HG03571 (cell line): ENCODE data around the gene HSH2D.
"Not testable (repeated sequence)": the region's sequence is repeated elsewhere in the genome, so short reads cannot be mapped to it uniquely, and the experiment has no call there.

Experiments used
- ATAC-seq: cut with Tn5 transposase; IDR thresholded peaks from one replicate; pipeline ENCODE4 v1.9.1; 2021; ENCODE audit not compliant: unreplicated experiment

Gene HSH2D

DNA sequence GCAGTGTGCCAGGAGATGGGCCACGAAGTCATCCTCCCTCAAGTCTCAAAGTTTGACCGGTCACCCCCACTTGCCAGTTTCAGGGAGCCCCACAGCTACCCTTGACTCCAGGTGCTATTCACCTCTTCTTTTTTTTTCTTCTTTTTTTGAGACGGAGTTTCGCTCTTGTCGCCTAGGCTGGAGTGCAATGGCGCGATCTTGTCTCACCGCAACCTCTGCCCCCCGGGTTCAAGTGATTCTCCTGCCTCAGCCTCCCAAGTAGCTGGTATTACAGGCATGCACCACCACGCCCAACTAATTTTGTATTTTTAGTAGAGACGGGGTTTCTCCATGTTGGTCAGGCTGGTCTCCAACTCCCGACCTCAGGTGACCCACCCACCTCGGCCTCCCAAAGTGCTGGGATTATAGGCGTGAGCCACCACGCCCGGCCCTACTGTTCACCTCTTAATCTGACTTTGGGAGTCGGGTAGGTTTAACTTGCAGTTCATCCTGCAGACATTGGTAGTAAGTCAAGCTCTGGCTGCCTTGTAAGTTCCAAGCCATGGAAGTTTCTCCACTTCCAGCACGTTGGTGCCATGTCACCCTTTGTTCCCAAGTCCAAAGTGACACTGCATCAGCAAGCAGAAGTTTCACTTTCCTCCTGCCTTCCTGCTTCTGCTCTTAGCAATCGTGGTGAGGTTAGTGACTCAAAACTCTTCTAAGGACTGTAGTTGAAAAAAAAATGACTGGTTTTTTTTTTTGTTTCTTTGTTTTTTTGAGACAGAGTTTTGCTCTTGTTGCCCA, 24.2 kb upstream of the HSH2D start:
- not testable (repeated sequence) for ATAC-seq

DNA sequence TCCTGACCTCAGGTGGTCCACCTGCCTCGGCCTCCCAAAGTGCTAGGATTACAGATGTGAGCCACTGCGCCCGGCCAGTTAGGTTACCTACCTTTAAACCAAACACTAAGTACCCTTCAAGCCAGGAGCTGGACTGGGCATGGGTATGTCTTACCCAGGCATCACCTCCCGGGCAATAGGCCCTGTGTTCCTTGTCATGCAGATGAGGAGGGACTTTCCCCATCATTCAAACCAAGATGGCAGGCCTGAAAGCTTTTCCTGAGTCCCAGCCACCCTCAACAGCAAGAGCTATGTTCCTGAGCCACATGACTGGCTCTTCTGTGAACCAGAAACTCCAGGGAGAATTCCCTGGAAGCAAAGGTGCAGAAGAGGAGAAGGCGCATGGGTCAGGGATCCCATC, 22.3 kb upstream of the HSH2D start:
- no peak for ATAC-seq

DNA sequence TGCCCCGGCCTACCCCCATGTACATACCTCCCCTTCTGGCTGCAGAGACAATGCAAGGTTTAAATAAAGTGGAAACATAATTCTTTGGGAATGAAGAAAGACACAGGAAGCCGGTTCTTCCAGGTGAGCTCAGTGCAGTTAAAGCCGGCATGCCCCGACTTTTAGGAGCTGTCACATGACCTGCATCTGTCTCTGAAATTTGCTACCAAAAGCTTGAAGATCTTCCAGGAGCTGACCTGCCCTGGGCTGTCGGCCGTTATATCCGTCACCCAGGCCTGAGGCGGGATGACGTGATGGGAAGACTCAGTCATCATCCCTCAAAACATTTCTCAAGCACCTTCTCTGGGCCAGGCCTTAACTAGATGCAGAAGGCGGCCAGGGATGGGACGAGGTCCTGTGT, 21.5 kb upstream of the HSH2D start:
- no peak for ATAC-seq

- ATAC-seq, result no peak
These were observed 18.5 kb upstream of the HSH2D start for GRCh38 chr19:16124953-16125352.

DNA sequence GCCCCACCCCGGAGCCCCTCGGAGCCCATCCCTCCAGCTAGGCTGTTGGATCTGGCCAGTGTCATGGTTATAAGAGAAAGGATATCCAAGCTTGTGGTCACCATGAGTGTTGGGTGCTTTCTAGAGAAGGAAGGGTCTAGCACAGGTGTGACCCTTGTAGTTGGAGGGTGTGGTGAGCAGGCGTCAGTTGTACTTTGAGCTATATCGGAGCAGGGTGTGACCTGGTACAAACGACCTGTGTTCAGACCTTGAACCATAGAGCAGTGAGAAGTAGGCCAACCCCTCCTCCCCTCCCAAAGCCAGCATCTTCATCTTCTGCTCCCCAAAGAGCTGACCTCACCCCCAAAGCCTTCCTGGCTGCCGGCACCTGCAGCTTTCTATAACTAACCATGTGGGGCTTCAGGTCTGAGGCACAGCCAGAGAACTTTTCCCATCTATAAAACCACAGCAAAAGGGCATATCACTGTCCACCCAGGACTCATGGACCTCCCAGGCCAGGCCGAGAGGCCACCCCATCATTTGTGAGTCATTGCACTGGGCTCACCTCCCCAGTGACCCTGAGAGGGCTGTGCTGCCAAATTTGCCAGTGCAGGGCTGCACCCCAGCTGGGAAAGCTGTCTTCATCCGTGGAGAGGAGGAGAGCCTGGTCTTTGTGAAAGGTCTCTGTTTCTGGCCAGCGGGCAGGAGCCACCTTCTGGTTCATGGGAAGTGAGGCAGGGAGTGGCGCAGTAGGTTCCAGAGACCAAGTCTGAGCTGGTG, 17.6 kb upstream of the HSH2D start:
- no peak for ATAC-seq

- no peak for ATAC-seq
These were observed 16.4 kb upstream of the HSH2D start for GRCh38 chr19:16127080-16127479.

DNA sequence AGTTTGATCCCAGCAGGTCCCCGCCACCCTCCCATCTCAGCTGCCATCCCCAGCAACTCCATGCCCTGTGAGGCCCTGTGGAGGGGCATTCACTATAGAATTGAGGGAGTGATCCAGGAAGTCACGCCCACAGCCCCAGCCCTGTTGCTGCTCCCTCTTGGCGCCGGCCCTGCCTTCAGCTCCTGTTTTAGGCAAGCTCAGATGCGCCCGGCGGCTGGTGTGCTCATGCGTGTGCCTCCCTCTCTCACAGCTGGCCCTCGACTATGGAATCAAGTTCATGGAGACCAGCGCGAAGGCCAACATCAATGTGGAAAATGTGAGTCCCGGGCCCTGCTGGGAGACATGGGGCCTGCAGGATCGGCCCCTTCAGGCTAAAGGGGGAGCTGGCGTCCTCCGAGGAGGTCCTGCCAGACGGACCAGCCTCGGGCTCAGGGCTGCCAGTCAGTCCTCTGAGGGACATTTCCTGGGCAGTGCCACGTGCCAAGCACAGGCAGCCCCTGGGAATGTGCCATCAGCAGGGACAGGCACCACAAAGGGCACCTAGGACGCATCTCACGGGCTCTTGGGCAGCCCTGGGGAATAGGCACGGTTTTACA, 15.6 kb upstream of the HSH2D start:
- no peak for ATAC-seq

- ATAC-seq, result no peak
These were observed 11.8 kb upstream of the HSH2D start for GRCh38 chr19:16131648-16132047.

DNA sequence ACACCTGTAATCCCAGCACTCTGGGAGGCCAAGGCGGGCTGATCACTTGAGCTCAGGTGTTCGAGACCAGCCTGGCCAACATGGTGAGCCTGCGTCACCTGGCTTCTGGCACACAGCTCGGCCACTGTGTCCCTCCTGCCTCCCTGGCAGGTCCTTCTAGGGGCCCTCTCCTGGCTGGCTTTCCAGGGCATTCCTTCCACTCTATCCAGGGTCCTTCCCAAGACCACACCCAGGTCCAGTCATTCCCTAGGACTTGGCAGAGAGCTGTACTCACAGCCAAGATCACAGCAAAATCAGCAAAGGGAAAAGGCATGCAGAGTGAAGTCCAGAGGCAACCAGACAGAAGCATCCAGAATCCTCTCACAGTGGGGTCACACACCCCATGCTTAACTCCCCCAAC, 9.7 kb upstream of the HSH2D start:
- ATAC-seq, result no peak

DNA sequence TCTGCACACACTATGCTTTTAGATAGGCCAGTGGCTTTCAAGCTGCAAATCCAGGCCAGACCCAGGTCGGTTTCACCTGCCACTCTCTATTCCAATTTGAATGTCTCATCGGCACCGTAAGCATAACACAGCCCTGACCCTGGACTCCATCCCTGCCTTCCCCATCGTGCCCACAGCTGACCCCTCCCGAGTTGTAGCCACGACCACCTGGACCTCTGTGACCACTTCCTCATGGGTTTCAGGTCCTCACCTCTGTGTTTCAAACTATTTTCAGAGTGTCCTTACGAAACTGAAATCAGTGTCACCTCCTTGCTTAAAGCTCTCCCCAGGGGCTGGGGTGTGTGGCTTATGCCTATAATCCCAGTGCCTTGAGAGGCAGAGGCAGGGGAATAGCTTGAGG, 9.0 kb upstream of the HSH2D start:
- ATAC-seq, result peak; percentile 56

- ATAC-seq, result no peak
These were observed 7.9 kb upstream of the HSH2D start for GRCh38 chr19:16135430-16136127.

- ATAC-seq, result no peak
These were observed 7.1 kb upstream of the HSH2D start for GRCh38 chr19:16136185-16136999.

GRCh38 chr19:16139752-16140151, 3.7 kb upstream of the HSH2D start:
- no peak for ATAC-seq

- ATAC-seq, result no peak
These were observed 2.4 kb upstream of the HSH2D start for GRCh38 chr19:16141043-16141442.

DNA sequence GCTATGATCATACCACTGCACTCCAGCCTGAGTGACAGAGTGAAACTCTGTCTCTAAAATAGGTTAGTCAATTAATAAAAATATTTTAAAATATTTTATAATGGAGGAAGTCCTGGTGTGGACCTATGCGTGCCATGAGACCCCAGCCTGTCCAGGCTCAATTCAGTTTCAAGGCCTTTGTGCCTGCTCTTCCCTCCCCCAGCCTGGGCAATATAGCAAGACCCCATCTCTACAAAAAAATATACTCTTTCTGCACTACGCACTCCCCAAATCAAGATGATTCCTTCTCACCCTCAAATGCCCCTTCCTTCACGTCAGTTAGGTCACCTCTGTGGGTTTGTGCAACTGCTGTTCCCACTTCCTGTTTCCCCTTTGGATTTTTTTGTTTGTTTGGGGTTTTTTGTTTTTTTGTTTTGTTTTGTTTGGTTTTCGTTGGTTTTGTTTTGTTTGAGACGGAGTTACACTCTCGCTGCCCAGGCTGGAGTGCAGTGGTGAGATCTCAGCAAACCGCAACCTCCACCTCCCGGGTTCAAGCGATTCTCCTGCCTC, 1.4 kb upstream of the HSH2D start:
- ATAC-seq, result no peak

GRCh38 chr19:16144216-16144581, 714 bp downstream of the HSH2D start:
- ATAC-seq, result no peak

DNA sequence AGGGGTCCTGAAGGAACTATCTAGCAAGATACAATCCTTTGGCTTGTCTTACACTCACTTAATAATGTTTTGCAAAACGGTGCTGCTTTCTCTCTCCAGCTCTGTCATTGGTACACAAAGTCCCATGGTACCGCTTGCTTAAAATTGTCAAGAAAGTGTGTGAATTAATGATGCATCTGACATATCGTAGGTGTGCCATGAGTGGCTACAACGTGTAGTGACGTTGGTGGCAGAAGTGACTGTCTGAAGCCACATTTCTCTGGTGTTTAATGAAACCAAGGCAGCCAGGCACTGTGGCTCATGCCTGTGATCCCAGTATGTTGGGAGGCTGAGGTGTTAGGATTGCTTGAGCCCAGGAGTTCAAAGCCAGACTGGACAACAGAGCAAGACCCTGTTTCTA, 2.6 kb downstream of the HSH2D start:
- ATAC-seq, result no peak

DNA sequence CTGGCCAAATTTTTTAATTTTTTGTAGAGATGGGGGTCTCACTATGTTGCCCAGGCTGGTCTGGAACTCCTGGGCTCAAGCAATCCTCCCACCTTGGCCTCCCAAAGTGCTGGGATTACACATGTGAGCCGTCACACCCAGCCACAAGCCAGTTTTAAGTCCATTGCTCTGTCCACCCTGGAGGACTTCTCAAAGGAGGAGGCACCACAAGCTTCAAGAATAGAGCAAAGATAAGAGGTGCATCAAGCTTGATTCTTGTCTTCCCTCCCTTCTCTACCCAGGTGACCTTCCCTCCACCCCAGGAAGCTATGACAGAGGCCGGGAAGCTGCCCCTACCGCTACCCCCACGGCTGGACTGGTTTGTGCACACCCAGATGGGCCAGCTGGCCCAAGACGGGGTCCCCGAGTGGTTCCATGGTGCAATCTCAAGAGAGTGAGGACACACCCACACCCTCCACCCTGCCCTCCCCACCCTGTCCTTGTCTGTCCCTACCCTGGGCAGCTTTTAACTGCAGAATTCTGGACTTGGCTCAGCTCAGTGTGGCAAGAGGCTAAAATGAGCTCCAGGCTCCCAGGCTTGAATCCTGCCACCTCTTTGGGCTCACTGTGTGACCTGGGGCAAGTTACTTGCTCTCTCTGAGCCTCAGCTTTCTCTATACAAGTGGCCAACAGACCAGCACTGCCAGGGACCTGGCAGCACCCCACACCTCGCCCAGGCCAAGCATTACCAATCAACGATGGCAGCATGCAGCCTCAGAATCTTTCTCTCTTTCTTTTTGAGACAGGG, 5.2 kb downstream of the HSH2D start:
- ATAC-seq, result no peak

DNA sequence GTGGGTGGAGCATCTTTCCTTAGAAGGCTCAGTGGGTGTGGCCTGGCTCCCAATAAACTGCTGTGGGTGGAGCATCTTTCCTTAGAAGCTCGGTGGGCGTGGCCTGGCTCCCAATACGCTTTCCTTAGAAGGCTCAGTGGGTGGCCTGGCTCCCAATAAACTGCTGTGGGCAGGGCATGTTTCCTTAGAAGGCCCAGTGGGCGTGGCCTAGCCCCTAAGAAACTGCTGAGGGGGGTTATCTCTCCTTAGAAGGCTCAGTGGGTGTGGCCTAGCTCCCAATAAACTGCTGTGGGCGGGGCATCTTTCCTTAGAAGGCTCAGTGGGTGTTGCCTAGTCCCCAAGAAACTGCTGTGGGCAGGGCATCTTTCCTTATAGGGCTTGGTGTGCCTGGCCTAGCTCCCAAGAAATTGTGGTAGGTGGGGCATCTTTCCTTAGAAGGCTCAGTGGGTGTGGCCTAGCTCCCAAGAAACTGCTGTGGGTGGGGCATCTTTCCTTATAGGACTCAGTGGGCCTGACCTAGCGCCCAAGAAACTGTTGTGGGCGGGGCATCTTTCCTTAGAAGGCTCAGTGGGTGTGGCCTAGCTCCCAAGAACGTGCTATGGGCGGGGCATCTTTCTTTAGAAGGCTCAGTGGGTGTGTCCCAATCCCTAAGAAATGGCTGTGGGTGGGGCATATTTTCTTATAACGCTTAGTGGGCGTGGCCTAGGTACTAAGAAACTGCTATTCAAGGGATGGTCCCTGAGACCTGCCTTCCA, 10.3 kb downstream of the HSH2D start:
- ATAC-seq, result no peak
